Karpas-422 (cell line): ENCODE measurements around the gene SDR39U1. TPM values are rescaled to one million over a fixed set of nuclear protein-coding genes. Genes with fewer than 3 reads are reported as not detected.

Experiments
- DNase-seq: peaks from one replicate; pipeline ENCODE4 v3.0.0-alpha.2; 2015
- H2AFZ ChIP-seq: fragments of 200-600 bp; sonication (generic); 2 replicates; pipeline ENCODE4 v1.6.1; 2014; ENCODE audit warnings: antibody characterized with exemption, low read length, mixed read lengths
- H3K27ac ChIP-seq: fragments of 200-600 bp; sonication (generic); 2 replicates; pipeline ENCODE4 v1.5.1; 2014; ENCODE audit warnings: mild to moderate bottlenecking, low read length, moderate library complexity
- H3K27me3 ChIP-seq: fragments of 200-600 bp; sonication (generic); 2 replicates; pipeline ENCODE4 v1.6.1; 2014; ENCODE audit warnings: low read length, mixed read lengths
- H3K36me3 ChIP-seq: fragments of 200-600 bp; sonication (generic); 2 replicates; pipeline ENCODE4 v1.6.1; 2014; ENCODE audit warnings: low read length, mixed read lengths; ENCODE audit not compliant: insufficient read depth
- H3K4me1 ChIP-seq: fragments of 200-600 bp; sonication (generic); 2 replicates; pipeline ENCODE4 v1.6.1; 2014; ENCODE audit warnings: mild to moderate bottlenecking, low read length, mixed read lengths
- H3K4me2 ChIP-seq: fragments of 200-600 bp; sonication (generic); 2 replicates; pipeline ENCODE4 v1.6.1; 2014; ENCODE audit warnings: low read length, low read depth, mild to moderate bottlenecking; ENCODE audit not compliant: poor library complexity, severe bottlenecking
- H3K4me3 ChIP-seq: fragments of 200-600 bp; sonication (generic); 2 replicates; pipeline ENCODE4 v1.5.1; 2014; ENCODE audit warnings: mild to moderate bottlenecking, antibody characterized with exemption, low read length, mixed read lengths
- H3K79me2 ChIP-seq: fragments of 200-600 bp; sonication (generic); 2 replicates; pipeline ENCODE4 v1.6.1; 2014; ENCODE audit warnings: mild to moderate bottlenecking, low read length, mixed read lengths
- H3K9ac ChIP-seq: fragments of 200-600 bp; sonication (generic); 2 replicates; pipeline ENCODE4 v1.6.0; 2014; ENCODE audit warnings: low read length
- H3K9me2 ChIP-seq: fragments of 200-600 bp; sonication (generic), shearing (Covaris generic); replicated peaks from 2 replicates; pipeline ENCODE4 v1.6.0; 2014; ENCODE audit warnings: mild to moderate bottlenecking, low read length, moderate library complexity; ENCODE audit not compliant: insufficient read depth
- H3K9me3 ChIP-seq: fragments of 300-700, 200-600 bp; sonication (generic); 2 replicates; pipeline ENCODE4 v1.6.1; 2014; ENCODE audit warnings: low read length, mixed read lengths
- H4K20me1 ChIP-seq: fragments of 200-600 bp; sonication (generic); 2 replicates; pipeline ENCODE4 v1.6.1; 2014; ENCODE audit warnings: mild to moderate bottlenecking, antibody characterized with exemption, low read length, low read depth; ENCODE audit not compliant: insufficient read depth
- total RNA-seq: library from RNA; depleted of rRNA; stranded (reverse); fragments of >200 nt; shearing (Covaris generic); gene quantifications from 2 replicates; pipeline ENCODE4 v1.2.3, GENCODE V29; 2014; ENCODE audit warnings: low replicate concordance; rRNA removed

The SDR39U1 gene
- total RNA-seq, 1 experiment from 2014 or later, result 53.3 TPM

DNA sequence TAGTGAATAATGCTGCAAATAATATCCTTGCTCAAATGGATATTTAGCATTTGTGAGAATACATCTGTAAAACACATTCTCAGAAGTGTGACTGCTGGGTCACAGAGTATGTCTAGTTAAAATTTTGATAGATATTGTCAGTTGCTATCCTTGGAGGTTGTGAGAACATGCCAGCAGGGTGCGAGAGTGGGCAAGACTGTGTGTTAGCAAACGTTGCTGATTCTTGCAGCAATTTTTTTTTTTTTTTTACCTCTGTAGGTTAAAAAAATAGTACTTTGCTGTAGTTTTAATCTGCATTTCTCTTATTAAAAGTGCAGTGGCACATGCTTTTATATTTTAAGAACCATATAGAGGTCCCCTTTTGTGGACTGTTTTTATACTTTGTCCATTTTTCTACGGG lies 48.3 kb downstream of the SDR39U1 start:
- no peaks in the 10 kb centered on the region; the same call in 1 of the 2 replicates for H4K20me1 ChIP-seq
- H3K27me3 ChIP-seq, result no peaks in the 10 kb centered on the region; the same call in 1 of the 2 replicates
- H2AFZ ChIP-seq, result no peak overlapping the region
- no peak overlapping the region for H3K9ac ChIP-seq
- no peak overlapping the region for H3K27ac ChIP-seq
- no peaks in the 10 kb centered on the region for H3K36me3 ChIP-seq
- H3K4me3 ChIP-seq, result no peak overlapping the region
- H3K9me2 ChIP-seq, result no peaks in the 10 kb centered on the region
- H3K4me1 ChIP-seq, result peaks cover 8% of the 10 kb centered on the region
- H3K4me2 ChIP-seq, result no peak overlapping the region
- H3K79me2 ChIP-seq, result no peaks in the 10 kb centered on the region
- no peak for DNase-seq
- H3K9me3 ChIP-seq, result no peaks in the 10 kb centered on the region

GRCh38 chr14:24392325-24393091 lies 50.1 kb downstream of the SDR39U1 start:
- Histone ChIP-seq H3K36me3 (no peaks in the 10 kb centered on the region), H3K27me3 (no peaks in the 10 kb centered on the region; the same call in 1 of the 2 replicates), H3K4me2 (no peak overlapping the region), H3K79me2 (no peaks in the 10 kb centered on the region), H3K27ac (no peak overlapping the region), H3K4me1 (peaks cover 8% of the 10 kb centered on the region), H2AFZ (no peak overlapping the region), H3K9me3 (no peaks in the 10 kb centered on the region), H3K9me2 (no peaks in the 10 kb centered on the region), H3K4me3 (no peak overlapping the region), H3K9ac (no peak overlapping the region), H4K20me1 (no peaks in the 10 kb centered on the region; the same call in 1 of the 2 replicates)
- no peak for DNase-seq

- Histone ChIP-seq H3K79me2 (no peaks in the 10 kb centered on the region), H3K27me3 (no peaks in the 10 kb centered on the region), H3K27ac (no peak overlapping the region), H3K4me2 (no peak overlapping the region), H3K9me3 (no peaks in the 10 kb centered on the region), H3K4me1 (peaks cover 8% of the 10 kb centered on the region), H3K9me2 (no peaks in the 10 kb centered on the region), H3K9ac (no peak overlapping the region), H2AFZ (no peak overlapping the region), H3K36me3 (no peaks in the 10 kb centered on the region), H3K4me3 (no peak overlapping the region), H4K20me1 (no peaks in the 10 kb centered on the region; the same call in 1 of the 2 replicates)
- DNase-seq, result no peak
These were observed 51.7 kb downstream of the SDR39U1 start for GRCh38 chr14:24390701-24391468.

Other genes with a start within 250 kb of the SDR39U1 start
- 31.3 and 49.0 TPM in 2 replicates for gene TM9SF1, start 247.3 kb downstream of the SDR39U1 start, total RNA-seq
- gene TSSK4, start 237.1 kb downstream of the SDR39U1 start, total RNA-seq, result 4.2 TPM in 1 of 2 replicates, not detected in the other
- gene CHMP4A, start 229.3 kb downstream of the SDR39U1 start, total RNA-seq, result 36.8 and 94.6 TPM in 2 replicates
- 30.7 and 35.4 TPM in 2 replicates for gene MDP1, start 226.7 kb downstream of the SDR39U1 start, total RNA-seq
- gene NEDD8, start 210.4 kb downstream of the SDR39U1 start, total RNA-seq, result 293 and 323 TPM in 2 replicates
- gene GMPR2, start 209.8 kb downstream of the SDR39U1 start, total RNA-seq, result 132 and 164 TPM in 2 replicates
- gene TINF2, start 200.2 kb downstream of the SDR39U1 start, total RNA-seq, result 81.1 and 104 TPM in 2 replicates
- 1.3 and 5.2 TPM in 2 replicates for gene TGM1, start 179.6 kb downstream of the SDR39U1 start, total RNA-seq
- gene RABGGTA, start 171.2 kb downstream of the SDR39U1 start, total RNA-seq, result 45.1 and 64.1 TPM in 2 replicates
- 27.1 and 35.9 TPM in 2 replicates for gene DHRS1, start 143.0 kb downstream of the SDR39U1 start, total RNA-seq
- gene NOP9, start 142.9 kb downstream of the SDR39U1 start, total RNA-seq, result 42.0 and 44.7 TPM in 2 replicates
- gene CIDEB, start 134.8 kb downstream of the SDR39U1 start, total RNA-seq, result 7.1 and 9.9 TPM in 2 replicates
- gene LTB4R2, start 132.6 kb downstream of the SDR39U1 start, total RNA-seq, result 12.9 and 41.5 TPM in 2 replicates
- gene LTB4R, start 131.3 kb downstream of the SDR39U1 start, total RNA-seq, result 26.6 and 29.6 TPM in 2 replicates
- gene ADCY4, start 107.7 kb downstream of the SDR39U1 start, total RNA-seq, result 0.07 and 0.69 TPM in 2 replicates
- 1.6 and 2.3 TPM in 2 replicates for gene RIPK3, start 102.8 kb downstream of the SDR39U1 start, total RNA-seq
- gene NFATC4, start 74.6 kb downstream of the SDR39U1 start, total RNA-seq, result 17.1 and 19.9 TPM in 2 replicates
- gene NYNRIN, start 43.8 kb downstream of the SDR39U1 start, total RNA-seq, result not detected in 2 replicates
- gene CBLN3, start 13.1 kb downstream of the SDR39U1 start, total RNA-seq, result 1.1 and 3.6 TPM in 2 replicates
- gene KHNYN, start 12.8 kb downstream of the SDR39U1 start, total RNA-seq, result 50.8 and 109 TPM in 2 replicates
- not detected in 2 replicates for gene CMA1, start 65.5 kb upstream of the SDR39U1 start, total RNA-seq
- gene CTSG, start 133.5 kb upstream of the SDR39U1 start, total RNA-seq, result not detected in 2 replicates
- not detected in 2 replicates for gene GZMH, start 166.9 kb upstream of the SDR39U1 start, total RNA-seq
- not detected in 2 replicates for gene GZMB, start 191.4 kb upstream of the SDR39U1 start, total RNA-seq